ENCODE measurements around the gene DOCK3.
A peak's percentile ranks its signal among the peaks of the same experiment; 100 is the strongest.

Gene DOCK3

DNA sequence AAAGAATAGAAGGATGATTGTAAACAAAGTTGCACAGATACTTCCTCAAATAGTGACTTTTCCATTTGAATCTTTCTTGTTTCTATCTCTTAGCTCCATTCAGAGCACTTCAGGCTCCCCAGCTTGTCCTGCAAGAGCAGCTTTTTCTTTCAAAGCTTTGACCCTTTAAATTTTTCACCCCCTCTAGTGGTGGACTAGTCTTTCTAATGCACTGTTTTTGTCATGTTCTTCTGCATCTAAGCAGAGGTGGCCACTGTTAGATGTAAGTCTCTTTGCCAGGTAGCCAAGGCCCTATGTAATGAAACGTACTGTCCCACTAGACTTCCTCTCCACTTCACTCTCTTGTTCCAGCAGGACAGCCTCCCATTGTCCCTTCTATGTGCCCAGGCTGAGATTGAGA is 636.3 kb downstream of the DOCK3 start:
- Histone ChIP-seq H3K4me3 (no peak overlapping the region), H3K9me3 (replicated peaks in 1 of 11) (peaks cover 12 to 20% (median 15%) of the 10 kb centered on the region in 11 experiments; a peak in 17 of 22 replicates), H3K9ac (no peak overlapping the region), H3K27ac (no peak overlapping the region), H4K20me1 (no peaks in the 10 kb centered on the region), H3K4me2 (no peak overlapping the region), H3K4me1 (no peaks in the 10 kb centered on the region), H3K27me3 (no peaks in the 10 kb centered on the region), H3K36me3 (no peaks in the 10 kb centered on the region)
- TF ChIP-seq Cebpa-rat (IDR thresholded peaks at IDR 0.05) = no peak

DNA sequence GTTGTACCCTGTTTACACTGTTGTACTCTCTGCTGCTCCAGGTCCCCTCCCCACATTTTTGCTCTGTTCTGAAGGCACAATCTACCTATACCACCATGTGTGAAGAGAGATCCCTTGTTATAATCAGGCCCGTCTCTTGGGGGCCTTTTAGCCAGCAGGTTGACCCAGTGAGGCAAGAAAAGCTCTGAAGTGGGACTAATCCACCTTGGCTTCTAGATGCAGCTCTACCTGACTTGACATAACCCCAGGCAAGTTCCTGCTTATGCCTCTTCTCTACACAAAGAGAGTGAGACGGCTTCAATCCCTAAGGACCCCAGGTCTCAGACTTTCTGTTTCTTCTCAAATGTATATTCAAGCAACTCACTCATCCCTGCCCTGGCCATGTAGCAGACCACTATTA is 653.5 kb downstream of the DOCK3 start:
- no peak overlapping the region for H3K4me3 ChIP-seq
- H3K4me1 ChIP-seq = no peaks in the 10 kb centered on the region
- no peak for TF ChIP-seq Cebpa-rat (IDR thresholded peaks at IDR 0.05)
- H3K36me3 ChIP-seq = no peaks in the 10 kb centered on the region
- H3K9ac ChIP-seq = no peak overlapping the region
- no peak overlapping the region for H3K27ac ChIP-seq
- no peaks in the 10 kb centered on the region for H3K27me3 ChIP-seq
- H3K4me2 ChIP-seq = no peak overlapping the region
- peaks cover 0 to 8% (median 0%) of the 10 kb centered on the region in 11 experiments; a peak in 3 of 22 replicates for H3K9me3 ChIP-seq (replicated peaks in 1 of 11)
- H4K20me1 ChIP-seq = no peaks in the 10 kb centered on the region

DNA sequence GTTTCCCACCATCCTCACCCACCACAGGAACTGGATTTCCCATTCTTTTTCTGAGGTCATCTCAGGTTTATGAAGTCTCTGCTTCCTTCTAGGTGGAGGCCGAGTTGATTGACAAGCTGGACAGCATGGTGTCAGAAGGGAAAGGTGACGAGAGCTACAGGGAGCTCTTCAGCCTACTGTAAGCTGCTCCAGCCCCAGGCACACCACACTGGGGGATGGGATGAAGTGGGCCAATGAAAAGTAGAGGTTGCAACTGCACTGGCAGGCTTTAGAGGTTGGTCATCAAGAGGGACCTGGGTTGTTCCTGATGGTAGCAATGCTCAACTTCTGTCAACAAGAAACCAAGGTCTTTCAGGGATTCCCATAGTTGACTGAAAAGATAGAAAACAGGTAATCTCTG is 655.3 kb downstream of the DOCK3 start:
- Histone ChIP-seq H3K4me1 (no peaks in the 10 kb centered on the region), H3K9me3 (replicated peaks in 1 of 11) (no peaks in the 10 kb centered on the region; a peak in 1 of 22 replicates), H3K36me3 (no peaks in the 10 kb centered on the region), H3K4me3 (no peak overlapping the region), H3K27ac (no peak overlapping the region), H3K4me2 (no peak overlapping the region), H3K9ac (no peak overlapping the region), H3K27me3 (no peaks in the 10 kb centered on the region), H4K20me1 (no peaks in the 10 kb centered on the region)
- no peak for TF ChIP-seq Cebpa-rat (IDR thresholded peaks at IDR 0.05)

GRCh38 chr3:51332156-51332555 is 657.4 kb downstream of the DOCK3 start:
- H3K36me3 ChIP-seq = no peaks in the 10 kb centered on the region
- no peak overlapping the region for H3K4me3 ChIP-seq
- no peaks in the 10 kb centered on the region for H3K27me3 ChIP-seq
- H3K4me1 ChIP-seq = no peaks in the 10 kb centered on the region
- no peak overlapping the region for H3K4me2 ChIP-seq
- no peaks in the 10 kb centered on the region; a peak in 1 of 22 replicates for H3K9me3 ChIP-seq (replicated peaks in 1 of 11)
- no peak for TF ChIP-seq Cebpa-rat (IDR thresholded peaks at IDR 0.05)
- H4K20me1 ChIP-seq = no peaks in the 10 kb centered on the region
- H3K9ac ChIP-seq = no peak overlapping the region
- H3K27ac ChIP-seq = no peak overlapping the region

GRCh38 chr3:51333021-51333420 is 658.3 kb downstream of the DOCK3 start:
- no peaks in the 10 kb centered on the region for H3K4me1 ChIP-seq
- H3K4me2 ChIP-seq = no peak overlapping the region
- H3K36me3 ChIP-seq = no peaks in the 10 kb centered on the region
- no peaks in the 10 kb centered on the region; a peak in 1 of 22 replicates for H3K9me3 ChIP-seq (replicated peaks in 1 of 11)
- TF ChIP-seq Cebpa-rat (IDR thresholded peaks at IDR 0.05) = no peak
- H4K20me1 ChIP-seq = no peaks in the 10 kb centered on the region
- H3K27ac ChIP-seq = no peak overlapping the region
- no peaks in the 10 kb centered on the region for H3K27me3 ChIP-seq
- H3K4me3 ChIP-seq = no peak overlapping the region
- H3K9ac ChIP-seq = no peak overlapping the region

GRCh38 chr3:51336261-51336660 is 661.5 kb downstream of the DOCK3 start:
- peaks cover 0 to 14% (median 2%) of the 10 kb centered on the region in 10 experiments; a peak in 8 of 20 replicates for H3K4me1 ChIP-seq
- H3K4me3 ChIP-seq = no peak overlapping the region
- H3K9me3 ChIP-seq (replicated peaks in 1 of 11) = no peaks in the 10 kb centered on the region; a peak in 1 of 22 replicates
- H4K20me1 ChIP-seq = no peaks in the 10 kb centered on the region
- H3K36me3 ChIP-seq = no peaks in the 10 kb centered on the region
- no peak for TF ChIP-seq Cebpa-rat (IDR thresholded peaks at IDR 0.05)
- H3K4me2 ChIP-seq = no peak overlapping the region
- H3K27ac ChIP-seq = no peak overlapping the region
- H3K27me3 ChIP-seq = no peaks in the 10 kb centered on the region
- no peak overlapping the region for H3K9ac ChIP-seq

GRCh38 chr3:51337666-51338065 is 662.9 kb downstream of the DOCK3 start:
- H3K36me3 ChIP-seq = no peaks in the 10 kb centered on the region
- peaks cover 0 to 14% (median 2%) of the 10 kb centered on the region in 10 experiments; a peak in 8 of 20 replicates for H3K4me1 ChIP-seq
- no peak for TF ChIP-seq Cebpa-rat (IDR thresholded peaks at IDR 0.05)
- H3K9ac ChIP-seq = no peak overlapping the region
- no peaks in the 10 kb centered on the region for H3K27me3 ChIP-seq
- H3K4me2 ChIP-seq = no peak overlapping the region
- no peaks in the 10 kb centered on the region for H4K20me1 ChIP-seq
- no peak overlapping the region for H3K4me3 ChIP-seq
- H3K9me3 ChIP-seq (replicated peaks in 1 of 11) = no peaks in the 10 kb centered on the region; a peak in 1 of 22 replicates
- H3K27ac ChIP-seq = no peak overlapping the region

DNA sequence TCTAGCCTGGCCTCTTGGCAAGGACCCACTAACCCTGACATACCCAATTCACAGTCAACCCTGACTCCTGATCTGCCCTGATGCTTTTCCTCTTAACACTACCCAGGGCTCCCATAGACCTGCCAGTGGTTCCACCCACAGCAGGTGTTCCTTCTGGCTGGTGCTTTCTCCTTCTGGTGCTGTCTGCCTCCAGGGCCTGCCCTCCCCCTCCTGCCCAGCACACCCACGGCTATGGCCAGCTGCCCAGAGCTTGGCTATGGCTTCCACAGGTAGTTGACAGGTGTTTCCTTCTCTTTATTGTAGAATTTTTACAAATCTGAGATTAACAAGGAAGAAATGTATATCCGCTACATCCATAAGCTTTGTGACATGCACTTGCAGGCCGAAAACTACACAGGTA is 663.9 kb downstream of the DOCK3 start:
- H3K9ac ChIP-seq = no peak overlapping the region
- no peaks in the 10 kb centered on the region for H3K9me3 ChIP-seq (replicated peaks in 1 of 11)
- TF ChIP-seq Cebpa-rat (IDR thresholded peaks at IDR 0.05) = no peak
- no peak overlapping the region for H3K4me2 ChIP-seq
- H3K27me3 ChIP-seq = no peaks in the 10 kb centered on the region
- H3K4me3 ChIP-seq = no peak overlapping the region
- H3K36me3 ChIP-seq = no peaks in the 10 kb centered on the region
- H3K27ac ChIP-seq = no peak overlapping the region
- H3K4me1 ChIP-seq = peaks cover 0 to 14% (median 2%) of the 10 kb centered on the region in 10 experiments; a peak in 8 of 20 replicates
- H4K20me1 ChIP-seq = no peaks in the 10 kb centered on the region

- H3K4me2 ChIP-seq = peak overlapping the region in 4 of 11 experiments; percentile 0 to 56 (median 50); a peak in 6 of 22 replicates
These were observed 665.5 kb downstream of the DOCK3 start for GRCh38 chr3:51340013-51340829.

More at GRCh38 chr3:51340013-51340829, 665.5 kb downstream of the DOCK3 start:
- Histone ChIP-seq H3K4me1 (peaks cover 0 to 24% (median 2%) of the 10 kb centered on the region in 10 experiments; a peak in 8 of 20 replicates), H3K27ac (peak overlapping the region in 1 of 11 experiments; percentile 43; a peak in 1 of 22 replicates), H3K27me3 (no peaks in the 10 kb centered on the region), H4K20me1 (no peaks in the 10 kb centered on the region), H3K9ac (no peak overlapping the region), H3K4me3 (no peak overlapping the region), H3K36me3 (no peaks in the 10 kb centered on the region), H3K9me3 (replicated peaks in 1 of 11) (no peaks in the 10 kb centered on the region)
- TF ChIP-seq Cebpa-rat (IDR thresholded peaks at IDR 0.05) = no peak
